Measurements from ENCODE around the gene TLR6.

TLR6 gene

DNA sequence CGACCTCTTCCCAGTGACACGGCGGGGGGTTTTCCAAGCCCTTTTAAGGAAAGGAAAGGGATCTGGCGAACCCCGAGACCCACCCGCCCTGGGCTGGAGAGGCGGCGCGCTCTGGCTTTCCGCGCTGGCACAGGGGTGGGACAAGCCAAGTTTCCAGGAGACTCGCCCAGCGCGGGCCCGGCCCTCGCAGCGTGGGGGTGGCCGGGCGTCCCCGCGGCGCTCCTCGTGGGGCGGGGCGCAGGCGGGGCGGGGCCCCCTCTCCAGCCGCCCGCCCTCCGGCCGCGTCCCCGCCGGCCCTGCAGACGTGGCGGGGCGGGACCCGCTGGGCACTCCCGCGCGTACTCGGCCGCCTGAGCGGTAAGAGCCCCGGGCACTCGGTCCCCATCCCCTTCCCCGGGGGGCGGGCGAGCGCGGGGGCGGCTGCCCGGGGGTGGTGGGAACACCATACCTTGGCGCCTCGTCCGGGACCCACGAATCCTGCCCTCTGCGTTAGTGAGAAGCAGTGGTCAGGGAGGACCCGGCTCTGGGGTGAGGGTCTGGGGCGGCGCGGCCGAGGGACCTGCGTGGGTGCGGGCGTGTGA is 11.0 kb upstream of the TLR6 start, which contains the start of gene FAM114A1:
Gene FAM114A1 (plus strand): TSS at position 329 of the 581 bp plus-strand sequence. CDS start 10,273 bp downstream, outside the sequence.
- no peak for FAIRE-seq
- no peak for TF ChIP-seq CTCF (IDR thresholded peaks at IDR 0.05; ENCODE audit: insufficient read depth, missing control alignments)
- DNase-seq (ENCODE audit: insufficient read length, low spot score) = peak; percentile 48

DNA sequence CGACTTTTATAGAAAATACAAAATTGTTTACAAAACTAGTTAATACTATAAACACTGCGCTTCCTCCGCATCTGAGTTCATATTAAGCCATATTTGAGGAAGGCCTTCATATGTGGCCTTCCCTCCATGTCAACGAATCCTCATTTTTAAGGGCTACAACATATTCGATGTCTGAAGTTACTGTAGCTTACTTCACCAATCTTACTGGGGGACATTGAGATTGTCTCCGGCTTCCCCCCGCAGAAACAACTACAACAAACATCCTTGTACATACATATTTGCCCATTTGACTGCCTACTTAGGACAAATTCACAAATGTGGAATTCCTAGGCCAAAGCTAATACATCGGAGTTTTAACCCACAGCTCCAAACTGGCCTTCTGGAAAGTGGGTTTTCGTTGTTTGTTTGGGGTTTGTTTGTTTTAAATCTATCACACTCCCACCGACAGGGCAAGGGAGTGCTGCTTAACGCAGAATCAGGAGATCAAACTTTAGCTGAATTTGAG is 10.4 kb upstream of the TLR6 start:
- no peak for TF ChIP-seq CTCF (IDR thresholded peaks at IDR 0.05; ENCODE audit: insufficient read depth, missing control alignments)
- FAIRE-seq (no peak), DNase-seq (ENCODE audit: insufficient read length, low spot score) (no peak)

DNA sequence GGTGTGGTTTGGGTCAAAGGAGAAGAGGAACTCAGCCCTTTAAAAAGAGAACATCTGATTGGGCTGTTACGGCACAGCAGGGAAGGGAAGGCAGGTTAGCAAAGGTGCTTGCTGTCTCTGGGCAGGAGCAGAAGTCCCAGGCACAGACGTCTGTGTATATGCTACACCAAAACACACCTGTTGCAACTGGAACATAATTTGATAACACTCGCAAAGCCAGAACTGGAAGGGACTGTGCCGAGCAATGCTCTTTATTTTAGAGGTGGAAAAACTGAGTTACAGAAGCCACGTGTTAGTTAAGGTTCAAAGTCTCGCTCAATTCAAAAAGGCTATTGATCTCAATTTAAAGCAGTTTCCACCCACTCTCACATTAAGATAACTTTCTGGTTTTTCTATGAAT is 8.8 kb upstream of the TLR6 start:
- no peak for TF ChIP-seq CTCF (IDR thresholded peaks at IDR 0.05; ENCODE audit: insufficient read depth, missing control alignments)
- DNase-seq (ENCODE audit: insufficient read length, low spot score) (no peak), FAIRE-seq (no peak)

DNA sequence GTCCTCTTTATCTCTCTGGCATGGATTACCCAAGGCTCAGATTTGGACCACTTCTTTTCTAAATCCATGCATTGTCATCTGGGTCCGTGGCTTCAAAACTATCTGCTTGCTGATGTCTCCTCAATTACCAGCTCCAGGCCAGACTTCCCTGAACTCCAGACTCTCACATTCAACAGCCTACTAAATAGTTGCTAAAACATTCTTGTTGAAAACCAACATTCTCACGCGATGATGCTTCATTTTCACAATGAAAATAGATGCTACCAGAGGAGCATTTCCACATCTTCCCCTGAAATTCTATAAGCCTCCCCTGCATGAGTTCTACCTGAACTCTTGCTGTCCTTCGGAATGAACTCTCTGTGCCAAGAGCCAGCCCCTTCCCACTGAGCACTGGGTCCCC is 5.2 kb upstream of the TLR6 start:
- no peak for TF ChIP-seq CTCF (IDR thresholded peaks at IDR 0.05; ENCODE audit: insufficient read depth, missing control alignments)
- DNase-seq (ENCODE audit: insufficient read length, low spot score) (no peak), FAIRE-seq (no peak)

DNA sequence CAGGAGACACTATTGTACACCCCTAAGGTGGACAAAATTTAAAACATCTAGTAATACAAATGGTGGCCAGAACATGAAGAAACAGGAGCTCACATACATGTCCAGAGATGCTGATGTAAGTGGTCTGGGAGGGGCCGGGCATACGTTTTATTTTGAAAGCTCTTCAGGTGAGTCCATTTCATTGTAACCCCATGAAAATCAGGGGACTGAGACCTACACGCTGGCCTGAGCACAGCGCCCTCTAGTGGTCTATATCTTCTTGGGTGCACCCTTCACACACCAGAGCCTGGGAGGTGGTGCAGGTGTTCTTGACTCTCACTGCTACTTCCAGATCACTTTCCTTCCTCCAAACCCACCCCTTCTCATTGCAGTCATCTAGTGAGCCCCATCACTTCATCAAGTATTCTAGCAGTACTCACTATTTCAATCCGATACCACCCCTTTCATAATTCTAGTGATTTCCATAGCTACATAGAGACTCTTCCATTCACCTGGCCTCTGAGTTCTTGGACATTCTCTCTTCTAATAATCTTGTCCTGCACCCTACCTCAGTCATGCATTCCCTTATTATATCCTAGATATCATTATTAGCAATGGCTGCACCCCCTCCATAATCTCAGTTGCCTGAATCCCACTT is 4.3 kb upstream of the TLR6 start:
- TF ChIP-seq CTCF (IDR thresholded peaks at IDR 0.05; ENCODE audit: insufficient read depth, missing control alignments) = peak; percentile 48
- DNase-seq (ENCODE audit: insufficient read length, low spot score) (no peak), FAIRE-seq (no peak)

DNA sequence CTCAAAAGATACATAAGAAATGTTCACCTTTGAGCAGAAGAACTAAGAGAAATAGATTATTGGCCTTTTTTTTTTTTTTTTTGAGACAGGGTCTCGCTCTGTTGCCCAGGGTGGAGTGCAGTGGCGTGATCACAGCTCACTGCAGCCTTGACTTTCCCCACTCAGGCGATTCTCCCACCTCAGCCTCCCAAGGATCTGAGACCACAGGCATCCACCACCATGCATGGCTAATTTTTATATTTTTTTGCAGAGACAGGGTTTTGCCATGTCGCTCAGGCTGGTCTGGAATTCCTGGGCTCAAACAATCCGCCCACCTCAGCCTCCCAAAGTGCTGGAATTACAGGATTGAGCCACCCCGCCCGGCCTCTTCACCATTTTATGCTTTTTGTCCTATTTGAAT is 2.9 kb upstream of the TLR6 start:
- no peak for TF ChIP-seq CTCF (IDR thresholded peaks at IDR 0.05; ENCODE audit: insufficient read depth, missing control alignments)
- FAIRE-seq = no peak
- no peak for DNase-seq (ENCODE audit: insufficient read length, low spot score)

DNA sequence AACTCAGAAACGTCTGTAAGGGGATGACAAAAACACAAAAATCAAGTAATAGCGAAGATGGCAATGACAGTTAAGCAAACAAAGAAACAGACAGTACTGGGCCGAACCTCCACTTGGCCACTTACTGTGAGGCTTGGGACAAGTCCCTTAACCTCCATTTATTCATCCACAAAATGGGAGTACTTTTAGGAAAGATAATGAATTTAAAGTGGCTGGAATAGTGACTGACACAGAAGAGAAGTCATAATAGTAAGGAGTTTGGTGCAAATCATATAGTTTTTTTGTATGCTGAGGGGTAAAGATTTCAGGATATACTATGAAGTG is 1.4 kb upstream of the TLR6 start:
- DNase-seq (ENCODE audit: insufficient read length, low spot score) = no peak

More for the DNA sequence above, 1.4 kb upstream of the TLR6 start:
- FAIRE-seq = no peak
- TF ChIP-seq CTCF (IDR thresholded peaks at IDR 0.05; ENCODE audit: insufficient read depth, missing control alignments) = no peak

All from D721Med (cell line).